ENCODE data around the gene AIPL1. TPM values are rescaled to one million over a fixed set of nuclear protein-coding genes. Genes with fewer than 3 reads are reported as not detected.

Gene AIPL1
- total RNA-seq, 1 experiment from 2014 or later: not detected

DNA sequence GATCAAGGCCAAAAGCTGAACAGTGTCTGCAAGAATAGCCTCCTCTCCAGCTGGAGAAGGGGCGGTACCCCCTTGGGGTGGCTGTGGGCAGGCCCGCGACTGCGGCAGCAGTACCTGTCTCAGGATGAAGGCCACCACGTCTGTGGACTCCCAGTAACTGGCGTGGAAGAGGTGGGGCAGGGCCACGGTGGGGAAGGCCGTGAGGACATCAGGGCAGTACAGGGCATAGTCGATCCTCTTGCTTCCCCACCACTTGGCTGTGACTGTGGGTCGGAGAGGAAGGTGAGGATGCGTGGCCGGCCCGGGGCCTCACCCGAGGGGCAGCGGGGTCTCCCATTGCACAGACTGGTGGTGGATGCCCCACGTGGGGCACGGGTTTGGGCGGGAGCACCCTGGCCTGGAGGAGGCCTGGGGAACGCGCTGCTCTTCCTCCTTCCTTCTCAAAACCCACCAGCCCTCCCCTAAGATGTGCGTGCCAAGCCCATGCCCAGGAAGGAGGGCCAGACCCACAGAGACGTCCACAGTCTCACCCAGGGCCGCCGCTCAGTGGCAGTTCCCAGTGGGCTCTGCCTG, 35.3 kb upstream of the AIPL1 start:
- DNase-seq (ENCODE audit: low read depth, low spot score) (no peak), ATAC-seq (no peak)
- intact Hi-C loops (cut with micrococcal nuclease): no loop called here
- Histone ChIP-seq H3K9me3 (ENCODE audit: control insufficient read depth in 1 of 2, insufficient read depth in 1 of 2, low read depth in 1 of 2, low read length in 2 of 2) (peaks cover 0 to 10% of the 10 kb centered on the region in 2 experiments; a peak in 1 of 4 replicates), H3K4me1 (ENCODE audit: control insufficient read depth in 1 of 2, insufficient read depth in 2 of 2, low read length in 2 of 2) (peaks cover 12 to 18% of the 10 kb centered on the region in 2 experiments; a peak in 3 of 4 replicates), H3K4me3 (replicated peaks in 1 of 2; ENCODE audit: low read depth in 1 of 2, low read length in 2 of 2) (no peak overlapping the region), H3K36me3 (ENCODE audit: control insufficient read depth in 1 of 2, insufficient read depth in 2 of 2, low read length in 2 of 2) (no peaks in the 10 kb centered on the region), H3K79me2 (ENCODE audit: insufficient read depth, low read length) (no peaks in the 10 kb centered on the region), H4K20me1 (ENCODE audit: insufficient read depth) (no peaks in the 10 kb centered on the region), H3K27me3 (ENCODE audit: insufficient read depth, low read length) (no peaks in the 10 kb centered on the region), H3K9me2 (ENCODE audit: insufficient read depth) (no peaks in the 10 kb centered on the region), H3K4me2 (ENCODE audit: low read length) (no peak overlapping the region), H3K9ac (ENCODE audit: low read length) (no peak overlapping the region), H3K27ac (ENCODE audit: low read depth, low read length) (no peak overlapping the region), H2AFZ (ENCODE audit: low read depth, low read length, poor library complexity, severe bottlenecking) (no peak overlapping the region)
- BruUV-seq (replicated peaks): no TSS peak
- ChIA-PET POLR2A (no interaction called here), RAD21 (ENCODE audit: low non-redundant PET in 1 of 2, low total read pairs in 2 of 2, uncharacterized antibody in 2 of 2, unreplicated experiment in 2 of 2) (no interaction called here), CTCF (interaction anchor here (2.7 kb wide), 1 partner anchor 178 kb away, joined by 19 read pairs; no protein-coding TSS in a partner anchor)
- no peak for TF ChIP-seq POLR2A (IDR thresholded peaks at IDR 0.05; ENCODE audit: borderline replicate concordance, extremely low read depth, insufficient read depth, insufficient read length)
- TF ChIP-seq, protein P1, sequence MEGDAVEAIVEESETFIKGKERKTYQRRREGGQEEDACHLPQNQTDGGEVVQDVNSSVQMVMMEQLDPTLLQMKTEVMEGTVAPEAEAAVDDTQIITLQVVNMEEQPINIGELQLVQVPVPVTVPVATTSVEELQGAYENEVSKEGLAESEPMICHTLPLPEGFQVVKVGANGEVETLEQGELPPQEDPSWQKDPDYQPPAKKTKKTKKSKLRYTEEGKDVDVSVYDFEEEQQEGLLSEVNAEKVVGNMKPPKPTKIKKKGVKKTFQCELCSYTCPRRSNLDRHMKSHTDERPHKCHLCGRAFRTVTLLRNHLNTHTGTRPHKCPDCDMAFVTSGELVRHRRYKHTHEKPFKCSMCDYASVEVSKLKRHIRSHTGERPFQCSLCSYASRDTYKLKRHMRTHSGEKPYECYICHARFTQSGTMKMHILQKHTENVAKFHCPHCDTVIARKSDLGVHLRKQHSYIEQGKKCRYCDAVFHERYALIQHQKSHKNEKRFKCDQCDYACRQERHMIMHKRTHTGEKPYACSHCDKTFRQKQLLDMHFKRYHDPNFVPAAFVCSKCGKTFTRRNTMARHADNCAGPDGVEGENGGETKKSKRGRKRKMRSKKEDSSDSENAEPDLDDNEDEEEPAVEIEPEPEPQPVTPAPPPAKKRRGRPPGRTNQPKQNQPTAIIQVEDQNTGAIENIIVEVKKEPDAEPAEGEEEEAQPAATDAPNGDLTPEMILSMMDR (IDR thresholded peaks at IDR 0.05 in 2 of 3, conservative IDR thresholded peaks at IDR 0.05 in 1 of 3; ENCODE audit: borderline replicate concordance in 1 of 3, insufficient read depth in 1 of 3, low read depth in 2 of 3, low read length in 2 of 3): no peak
- TF ChIP-seq EZH2 (IDR thresholded peaks at IDR 0.05): no peak
- no peak for TF ChIP-seq ELF1 (IDR thresholded peaks at IDR 0.05; ENCODE audit: borderline replicate concordance, low read depth)
- TF ChIP-seq, protein P2, sequence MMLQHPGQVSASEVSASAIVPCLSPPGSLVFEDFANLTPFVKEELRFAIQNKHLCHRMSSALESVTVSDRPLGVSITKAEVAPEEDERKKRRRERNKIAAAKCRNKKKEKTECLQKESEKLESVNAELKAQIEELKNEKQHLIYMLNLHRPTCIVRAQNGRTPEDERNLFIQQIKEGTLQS (IDR thresholded peaks at IDR 0.05): no peak
- TF ChIP-seq ZFX (IDR thresholded peaks at IDR 0.05): no peak
- no peak for TF ChIP-seq EZH2phosphoT487 (IDR thresholded peaks at IDR 0.05; ENCODE audit: borderline replicate concordance)
- no peak for TF ChIP-seq POLR2AphosphoS5 (IDR thresholded peaks at IDR 0.05; ENCODE audit: low read depth, low read length)
- no peak for TF ChIP-seq TCF7L2 (IDR thresholded peaks at IDR 0.05; ENCODE audit: borderline replicate concordance, extremely low read depth, insufficient read depth, insufficient read length)
- TF ChIP-seq SIN3A (IDR thresholded peaks at IDR 0.05; ENCODE audit: low read depth): no peak
- TF ChIP-seq CEBPB (IDR thresholded peaks at IDR 0.05; ENCODE audit: low read depth): no peak
- TF ChIP-seq, protein P3, sequence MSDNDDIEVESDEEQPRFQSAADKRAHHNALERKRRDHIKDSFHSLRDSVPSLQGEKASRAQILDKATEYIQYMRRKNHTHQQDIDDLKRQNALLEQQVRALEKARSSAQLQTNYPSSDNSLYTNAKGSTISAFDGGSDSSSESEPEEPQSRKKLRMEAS (IDR thresholded peaks at IDR 0.05): no peak
- TF ChIP-seq YY1 (IDR thresholded peaks at IDR 0.05; ENCODE audit: extremely low read depth, insufficient replicate concordance, low read depth, low read length): no peak
- no peak for TF ChIP-seq SP1 (IDR thresholded peaks at IDR 0.05; ENCODE audit: low read depth)
- no peak for TF ChIP-seq RAD21 (IDR thresholded peaks at IDR 0.05; ENCODE audit: low read depth)
- TF ChIP-seq JUND (IDR thresholded peaks at IDR 0.05): no peak
- TF ChIP-seq, protein P4, sequence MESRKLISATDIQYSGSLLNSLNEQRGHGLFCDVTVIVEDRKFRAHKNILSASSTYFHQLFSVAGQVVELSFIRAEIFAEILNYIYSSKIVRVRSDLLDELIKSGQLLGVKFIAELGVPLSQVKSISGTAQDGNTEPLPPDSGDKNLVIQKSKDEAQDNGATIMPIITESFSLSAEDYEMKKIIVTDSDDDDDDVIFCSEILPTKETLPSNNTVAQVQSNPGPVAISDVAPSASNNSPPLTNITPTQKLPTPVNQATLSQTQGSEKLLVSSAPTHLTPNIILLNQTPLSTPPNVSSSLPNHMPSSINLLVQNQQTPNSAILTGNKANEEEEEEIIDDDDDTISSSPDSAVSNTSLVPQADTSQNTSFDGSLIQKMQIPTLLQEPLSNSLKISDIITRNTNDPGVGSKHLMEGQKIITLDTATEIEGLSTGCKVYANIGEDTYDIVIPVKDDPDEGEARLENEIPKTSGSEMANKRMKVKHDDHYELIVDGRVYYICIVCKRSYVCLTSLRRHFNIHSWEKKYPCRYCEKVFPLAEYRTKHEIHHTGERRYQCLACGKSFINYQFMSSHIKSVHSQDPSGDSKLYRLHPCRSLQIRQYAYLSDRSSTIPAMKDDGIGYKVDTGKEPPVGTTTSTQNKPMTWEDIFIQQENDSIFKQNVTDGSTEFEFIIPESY (IDR thresholded peaks at IDR 0.05; ENCODE audit: extremely low read depth, insufficient replicate concordance, low read length): no peak
- no peak for TF ChIP-seq ZNF274 (IDR thresholded peaks at IDR 0.05; ENCODE audit: low read depth, low read length)
- TF ChIP-seq, protein P5, sequence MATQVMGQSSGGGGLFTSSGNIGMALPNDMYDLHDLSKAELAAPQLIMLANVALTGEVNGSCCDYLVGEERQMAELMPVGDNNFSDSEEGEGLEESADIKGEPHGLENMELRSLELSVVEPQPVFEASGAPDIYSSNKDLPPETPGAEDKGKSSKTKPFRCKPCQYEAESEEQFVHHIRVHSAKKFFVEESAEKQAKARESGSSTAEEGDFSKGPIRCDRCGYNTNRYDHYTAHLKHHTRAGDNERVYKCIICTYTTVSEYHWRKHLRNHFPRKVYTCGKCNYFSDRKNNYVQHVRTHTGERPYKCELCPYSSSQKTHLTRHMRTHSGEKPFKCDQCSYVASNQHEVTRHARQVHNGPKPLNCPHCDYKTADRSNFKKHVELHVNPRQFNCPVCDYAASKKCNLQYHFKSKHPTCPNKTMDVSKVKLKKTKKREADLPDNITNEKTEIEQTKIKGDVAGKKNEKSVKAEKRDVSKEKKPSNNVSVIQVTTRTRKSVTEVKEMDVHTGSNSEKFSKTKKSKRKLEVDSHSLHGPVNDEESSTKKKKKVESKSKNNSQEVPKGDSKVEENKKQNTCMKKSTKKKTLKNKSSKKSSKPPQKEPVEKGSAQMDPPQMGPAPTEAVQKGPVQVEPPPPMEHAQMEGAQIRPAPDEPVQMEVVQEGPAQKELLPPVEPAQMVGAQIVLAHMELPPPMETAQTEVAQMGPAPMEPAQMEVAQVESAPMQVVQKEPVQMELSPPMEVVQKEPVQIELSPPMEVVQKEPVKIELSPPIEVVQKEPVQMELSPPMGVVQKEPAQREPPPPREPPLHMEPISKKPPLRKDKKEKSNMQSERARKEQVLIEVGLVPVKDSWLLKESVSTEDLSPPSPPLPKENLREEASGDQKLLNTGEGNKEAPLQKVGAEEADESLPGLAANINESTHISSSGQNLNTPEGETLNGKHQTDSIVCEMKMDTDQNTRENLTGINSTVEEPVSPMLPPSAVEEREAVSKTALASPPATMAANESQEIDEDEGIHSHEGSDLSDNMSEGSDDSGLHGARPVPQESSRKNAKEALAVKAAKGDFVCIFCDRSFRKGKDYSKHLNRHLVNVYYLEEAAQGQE (IDR thresholded peaks at IDR 0.05; ENCODE audit: low read depth): no peak
